AG04450 (cell line): ENCODE measurements around the gene HRH1. TPM values are rescaled to one million over a fixed set of nuclear protein-coding genes. Genes with fewer than 3 reads are reported as not detected.
"Not testable (repeated sequence)": the region's sequence is repeated elsewhere in the genome, so short reads cannot be mapped to it uniquely, and the experiment has no call there.

Experiments used
- CTCF ChIA-PET: fragments of 300-600, 350-600 bp; formaldehyde crosslinking; extraction: SDS; loops from one replicate; lab custom pipeline; 2022; ENCODE audit warnings: antibody characterized with exemption, inconsistent platforms; lab: Charles Lee
- POLR2A ChIA-PET: fragments of 350-600 bp; formaldehyde crosslinking; extraction: SDS; loops from one replicate; lab custom pipeline; 2021; ENCODE audit warnings: antibody characterized with exemption, inconsistent platforms; lab: Yijun Ruan, JAX
- DNase-seq: peaks from one replicate; pipeline ENCODE4 v3.0.0-alpha.2; 2011; ENCODE audit warnings: low read depth, low spot score
- H3K27ac ChIP-seq: one replicate; pipeline ENCODE4 v1.5.1; 2012; ENCODE audit warnings: low read depth, low read length, control low read depth
- H3K27me3 ChIP-seq: one replicate; pipeline ENCODE4 v1.6.0; 2012; ENCODE audit warnings: low read length; ENCODE audit not compliant: control insufficient read depth, insufficient read depth
- H3K4me3 ChIP-seq: 2 replicates; pipeline ENCODE4 v1.5.1; 2011; ENCODE audit warnings: mild to moderate bottlenecking, low read depth, low read length, control low read depth
- H3K9me3 ChIP-seq: 2 replicates; pipeline ENCODE4 v1.5.1; 2012; ENCODE audit warnings: low read length; ENCODE audit not compliant: control insufficient read depth, insufficient read depth
- polyA plus RNA-seq: library from polyadenylated mRNA; depleted of rRNA; stranded (reverse); fragments of >200 nt; gene quantifications from 2 replicates; pipeline ENCODE4 v1.2.3, GENCODE V29; 2011
- TF ChIP-seq, protein P1 (sequence below): IDR thresholded peaks from 2 replicates; pipeline ENCODE4 v1.5.1; 2011; ENCODE audit warnings: low read depth, low read length, control low read depth, inconsistent platforms

HRH1 gene
- polyA plus RNA-seq, 1 experiment, result 25.4 TPM

- Histone ChIP-seq H3K27ac (no peak overlapping the region), H3K4me3 (no peak overlapping the region), H3K9me3 (no peaks in the 10 kb centered on the region; the same call in 1 of the 2 replicates), H3K27me3 (no peaks in the 10 kb centered on the region)
- ChIA-PET POLR2A (no interaction called here), CTCF (no interaction called here)
- no peak for DNase-seq
- TF ChIP-seq, protein P1, sequence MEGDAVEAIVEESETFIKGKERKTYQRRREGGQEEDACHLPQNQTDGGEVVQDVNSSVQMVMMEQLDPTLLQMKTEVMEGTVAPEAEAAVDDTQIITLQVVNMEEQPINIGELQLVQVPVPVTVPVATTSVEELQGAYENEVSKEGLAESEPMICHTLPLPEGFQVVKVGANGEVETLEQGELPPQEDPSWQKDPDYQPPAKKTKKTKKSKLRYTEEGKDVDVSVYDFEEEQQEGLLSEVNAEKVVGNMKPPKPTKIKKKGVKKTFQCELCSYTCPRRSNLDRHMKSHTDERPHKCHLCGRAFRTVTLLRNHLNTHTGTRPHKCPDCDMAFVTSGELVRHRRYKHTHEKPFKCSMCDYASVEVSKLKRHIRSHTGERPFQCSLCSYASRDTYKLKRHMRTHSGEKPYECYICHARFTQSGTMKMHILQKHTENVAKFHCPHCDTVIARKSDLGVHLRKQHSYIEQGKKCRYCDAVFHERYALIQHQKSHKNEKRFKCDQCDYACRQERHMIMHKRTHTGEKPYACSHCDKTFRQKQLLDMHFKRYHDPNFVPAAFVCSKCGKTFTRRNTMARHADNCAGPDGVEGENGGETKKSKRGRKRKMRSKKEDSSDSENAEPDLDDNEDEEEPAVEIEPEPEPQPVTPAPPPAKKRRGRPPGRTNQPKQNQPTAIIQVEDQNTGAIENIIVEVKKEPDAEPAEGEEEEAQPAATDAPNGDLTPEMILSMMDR, result no peak
These were observed 23.9 kb upstream of the HRH1 start for GRCh38 chr3:11130385-11130784.

DNA sequence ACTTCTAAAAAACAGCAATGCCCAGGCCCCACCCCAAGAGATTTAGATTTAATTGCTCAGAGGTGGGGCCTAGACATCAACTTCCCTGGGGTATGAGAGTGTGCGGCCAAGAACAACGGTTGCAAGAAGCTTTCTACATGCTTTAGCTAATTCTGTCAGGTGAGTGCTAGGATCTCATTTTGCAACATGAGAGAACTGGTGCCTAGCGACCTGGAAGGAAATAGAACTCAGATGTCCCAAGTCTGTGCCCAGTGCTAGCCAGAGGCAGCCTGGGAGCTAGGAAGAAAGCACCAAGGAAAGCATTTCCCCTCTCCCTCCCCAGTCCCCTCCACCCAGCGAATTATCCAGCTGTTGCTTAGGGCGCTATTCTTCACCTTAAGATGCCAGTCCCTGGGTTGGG, 22.9 kb upstream of the HRH1 start:
- ChIA-PET CTCF (interaction anchor here (0.8 kb wide), 1 partner anchor 71 kb away, joined by 3 read pairs; no protein-coding TSS in a partner anchor), POLR2A (no interaction called here)
- Histone ChIP-seq H3K4me3 (no peak overlapping the region), H3K27me3 (no peaks in the 10 kb centered on the region), H3K27ac (no peak overlapping the region), H3K9me3 (no peaks in the 10 kb centered on the region; the same call in 1 of the 2 replicates)
- DNase-seq, result no peak
- TF ChIP-seq, protein P1, result no peak

- H3K4me3 ChIP-seq, DNase-seq, H3K27ac ChIP-seq, H3K9me3 ChIP-seq, POLR2A ChIA-PET, H3K27me3 ChIP-seq: not testable (repeated sequence)
- CTCF ChIA-PET, result interaction anchor here (0.8 kb wide), 1 partner anchor 72 kb away, joined by 3 read pairs; no protein-coding TSS in a partner anchor
These were observed 22.4 kb upstream of the HRH1 start for GRCh38 chr3:11131886-11132285.

DNA sequence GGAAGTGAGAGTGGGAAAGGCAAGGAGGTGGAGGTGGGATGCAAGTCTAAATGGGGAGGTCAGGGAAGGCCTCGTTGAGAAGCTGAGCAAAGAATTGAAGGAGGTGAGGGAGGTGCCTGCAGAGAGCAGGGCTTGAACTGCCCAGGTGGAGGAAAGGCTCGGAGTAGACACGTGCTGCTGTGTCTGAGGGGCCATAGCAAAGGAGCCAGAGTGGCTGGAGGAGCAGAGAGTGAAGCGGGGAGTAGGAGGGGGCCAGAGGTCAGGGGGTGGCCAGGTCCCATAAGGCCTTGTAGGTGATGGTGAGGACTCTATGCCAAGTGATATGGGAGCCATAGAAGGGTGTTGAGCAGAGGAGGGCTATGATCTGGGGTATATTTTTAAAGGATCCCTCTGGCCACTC, 21.4 kb upstream of the HRH1 start:
- TF ChIP-seq, protein P1, result no peak
- Histone ChIP-seq H3K9me3 (no peaks in the 10 kb centered on the region), H3K27me3 (no peaks in the 10 kb centered on the region), H3K27ac (no peak overlapping the region), H3K4me3 (no peak overlapping the region)
- CTCF ChIA-PET, result no interaction called here
- no peak for DNase-seq
- POLR2A ChIA-PET, result no interaction called here

DNA sequence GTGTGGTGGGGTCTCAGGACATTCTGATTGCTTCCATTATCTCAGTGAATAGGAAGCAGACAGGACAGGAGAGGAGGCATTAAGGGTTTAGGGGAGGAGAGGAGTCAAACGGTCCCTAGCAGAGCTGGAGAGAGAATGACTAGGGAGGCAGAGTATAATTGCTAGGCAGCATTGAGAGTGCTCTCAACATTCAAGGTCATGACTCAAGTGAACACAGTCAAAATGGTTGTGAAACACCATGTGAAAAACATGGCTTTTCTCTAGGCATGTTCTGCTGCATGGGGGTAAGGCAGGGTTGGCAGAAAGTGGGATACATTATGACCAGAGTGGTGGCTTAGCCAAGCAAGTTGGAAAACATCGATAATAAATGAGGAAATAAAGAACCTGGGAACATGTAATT, 19.5 kb upstream of the HRH1 start:
- TF ChIP-seq, protein P1, result no peak
- ChIA-PET POLR2A (no interaction called here), CTCF (interaction anchor here (1.8 kb wide), 1 partner anchor 20 kb away, joined by 4 read pairs; the partner anchor contains the start of gene HRH1)
- Histone ChIP-seq H3K27ac (peak overlapping the region; percentile 39), H3K27me3 (no peaks in the 10 kb centered on the region), H3K9me3 (no peaks in the 10 kb centered on the region), H3K4me3 (no peak overlapping the region)
- no peak for DNase-seq
